HepG2 (cell line): Measurements from ENCODE around the gene PEPD. TPM values are rescaled to one million over a fixed set of nuclear protein-coding genes. Genes with fewer than 3 reads are reported as not detected.

Source experiments
- AHR ChIP-seq: IDR thresholded peaks from 2 replicates; pipeline ENCODE4 v1.6.1; 2018; ENCODE audit warnings: missing genetic modification reagents, missing compliant biosample characterization
- ARNTL ChIP-seq: sonication (generic); formaldehyde crosslinking; IDR thresholded peaks from 2 replicates; pipeline ENCODE4 v1.4.0; 2020; ENCODE audit warnings: mild to moderate bottlenecking, missing genetic modification reagents
- BORCS8-MEF2B ChIP-seq: sonication (generic); formaldehyde crosslinking; IDR thresholded peaks from 2 replicates; pipeline ENCODE4 v1.8.0; 2022; ENCODE audit warnings: mild to moderate bottlenecking, missing genetic modification reagents
- DR1 ChIP-seq: sonication (generic); formaldehyde crosslinking; IDR thresholded peaks from 2 replicates; pipeline ENCODE4 v1.8.0; 2021; ENCODE audit warnings: mild to moderate bottlenecking, missing genetic modification reagents, inconsistent platforms
- KLF12 ChIP-seq: sonication (generic); formaldehyde crosslinking; IDR thresholded peaks from 2 replicates; pipeline ENCODE4 v1.4.0; 2020; ENCODE audit warnings: missing genetic modification reagents, borderline replicate concordance
- POLR2A ChIP-seq, 2 experiments: IDR thresholded peaks; 2 replicates each; pipeline ENCODE4 v1.6.1; 2011; ENCODE audit warnings: low read depth in 2 of 2, low read length in 2 of 2, mild to moderate bottlenecking in 1 of 2, moderate library complexity in 1 of 2; ENCODE audit not compliant: insufficient read depth in 1 of 2
- SAFB2 ChIP-seq: sonication (generic); formaldehyde crosslinking; IDR thresholded peaks from 2 replicates; pipeline ENCODE4 v1.5.1; 2020; ENCODE audit warnings: missing genetic modification reagents, low read depth, mild to moderate bottlenecking, borderline replicate concordance
- SIN3A ChIP-seq: IDR thresholded peaks from 2 replicates; pipeline ENCODE4 v1.6.1; 2011; ENCODE audit warnings: low read depth, mild to moderate bottlenecking, control low read depth, low read length, borderline replicate concordance
- SRF ChIP-seq: IDR thresholded peaks from 2 replicates; pipeline ENCODE4 v1.6.1; 2011; ENCODE audit warnings: mild to moderate bottlenecking, low read depth, low read length, moderate library complexity
- ZNF430 ChIP-seq: sonication (generic); formaldehyde crosslinking; IDR thresholded peaks from 2 replicates; pipeline ENCODE4 v1.9.0; 2021; ENCODE audit warnings: mild to moderate bottlenecking, missing genetic modification reagents
- ZNF75D ChIP-seq: sonication (generic); formaldehyde crosslinking; IDR thresholded peaks from 2 replicates; pipeline ENCODE4 v1.8.1; 2023; ENCODE audit warnings: missing genetic modification reagents, mild to moderate bottlenecking, borderline replicate concordance
- ZSCAN30 ChIP-seq: sonication (generic); formaldehyde crosslinking; IDR thresholded peaks from 2 replicates; pipeline ENCODE4 v1.5.0; 2020; ENCODE audit warnings: mild to moderate bottlenecking, missing genetic modification reagents
- polyA plus RNA-seq, 8 experiments: library from polyadenylated mRNA; depleted of rRNA in 3 of 8; stranded (reverse) in 7 of 8; unstranded in 1 of 8; fragments of >200 nt; fragmentation: Illumina TruSeq in 4 of 8; extraction: Trizol in 4 of 8; gene quantifications; 2 replicates each; pipeline versions ENCODE4 v1.2.1 to v1.2.3, GENCODE V29; 2011 to 2016; ENCODE audit warnings: low read depth in 4 of 8, missing spikeins in 1 of 8, mixed read lengths in 1 of 8; ENCODE audit not compliant: insufficient read depth in 1 of 8
- total RNA-seq, 5 experiments: library from RNA; depleted of rRNA; stranded (reverse); fragments of >200 nt; fragmentation: Illumina TruSeq; extraction: Trizol; gene quantifications; 2 replicates each; pipeline ENCODE4 v1.2.3, GENCODE V29; 2016; ENCODE audit warnings: low read depth in 1 of 5
- TF ChIP-seq, protein P1 (sequence below): sonication (generic); formaldehyde crosslinking; IDR thresholded peaks from 2 replicates; pipeline ENCODE4 v1.4.0; 2020; ENCODE audit warnings: mild to moderate bottlenecking, missing genetic modification reagents
- TF ChIP-seq, protein P2 (sequence below): sonication (generic); formaldehyde crosslinking; IDR thresholded peaks from 2 replicates; pipeline ENCODE4 v1.4.0; 2020; ENCODE audit warnings: missing genetic modification reagents
- TF ChIP-seq, protein P3 (sequence below): sonication (generic); formaldehyde crosslinking; IDR thresholded peaks from 2 replicates; pipeline ENCODE4 v1.5.0; 2020; ENCODE audit warnings: mild to moderate bottlenecking, missing genetic modification reagents

The PEPD gene
- total and polyA plus RNA-seq, 2 of the 13 experiments (the other 11 are each of a cell fraction or from before 2014, with no cell fraction given), result 60.7 to 75.1 TPM

DNA sequence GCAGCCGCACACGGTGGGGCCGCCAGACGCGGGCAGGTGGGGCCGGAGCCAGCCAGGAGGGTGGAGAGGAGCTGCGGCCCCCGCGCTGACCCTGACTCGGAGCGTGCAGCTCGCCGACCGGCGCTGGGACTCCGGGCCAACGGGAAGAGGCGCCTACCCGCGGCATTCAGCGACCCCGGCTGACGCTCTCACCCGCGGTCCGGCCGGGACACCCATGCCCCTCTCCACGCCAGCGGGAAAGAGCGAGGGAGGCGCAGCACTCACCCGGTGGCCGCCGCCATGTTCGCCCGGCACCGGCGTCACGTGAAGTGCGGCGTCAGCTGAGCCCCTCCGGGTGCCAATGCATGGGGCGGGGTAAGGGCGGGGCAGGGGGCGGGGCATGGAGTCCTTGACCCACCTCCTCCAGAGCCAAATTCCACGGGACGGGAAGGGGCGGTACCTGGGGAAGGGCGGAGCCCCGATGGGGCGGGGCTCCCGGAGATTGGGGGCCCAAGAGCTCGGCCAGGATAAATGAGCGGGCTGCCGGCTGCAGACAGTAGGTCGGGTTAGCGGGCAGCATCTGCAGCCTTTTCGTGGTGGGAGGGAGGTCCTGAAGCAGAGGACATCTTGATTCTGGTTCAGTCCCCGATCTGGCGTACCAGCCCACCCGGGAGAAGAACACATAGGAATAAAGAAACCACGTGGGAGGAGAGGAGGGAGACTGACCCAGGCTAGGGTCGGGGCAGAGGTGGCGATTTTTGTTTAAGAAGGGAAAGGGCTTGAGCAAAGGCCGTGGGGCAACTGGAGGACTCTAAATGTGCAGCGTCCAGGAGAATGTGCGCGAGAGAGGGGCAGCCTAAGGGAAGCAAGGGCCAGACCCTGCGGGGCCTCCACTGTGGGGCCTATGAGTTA, at the start of gene PEPD (continued):
- no peak for TF ChIP-seq KLF12 (CRISPR knock-in tag)
- TF ChIP-seq ZNF430, result no peak
- no peak for TF ChIP-seq SRF
- peak; percentile 79; the same call in 1 of the 2 replicates for TF ChIP-seq SIN3A
- TF ChIP-seq ARNTL, result peak; percentile 82; the same call in 1 of the 2 replicates
- TF ChIP-seq, protein P1, sequence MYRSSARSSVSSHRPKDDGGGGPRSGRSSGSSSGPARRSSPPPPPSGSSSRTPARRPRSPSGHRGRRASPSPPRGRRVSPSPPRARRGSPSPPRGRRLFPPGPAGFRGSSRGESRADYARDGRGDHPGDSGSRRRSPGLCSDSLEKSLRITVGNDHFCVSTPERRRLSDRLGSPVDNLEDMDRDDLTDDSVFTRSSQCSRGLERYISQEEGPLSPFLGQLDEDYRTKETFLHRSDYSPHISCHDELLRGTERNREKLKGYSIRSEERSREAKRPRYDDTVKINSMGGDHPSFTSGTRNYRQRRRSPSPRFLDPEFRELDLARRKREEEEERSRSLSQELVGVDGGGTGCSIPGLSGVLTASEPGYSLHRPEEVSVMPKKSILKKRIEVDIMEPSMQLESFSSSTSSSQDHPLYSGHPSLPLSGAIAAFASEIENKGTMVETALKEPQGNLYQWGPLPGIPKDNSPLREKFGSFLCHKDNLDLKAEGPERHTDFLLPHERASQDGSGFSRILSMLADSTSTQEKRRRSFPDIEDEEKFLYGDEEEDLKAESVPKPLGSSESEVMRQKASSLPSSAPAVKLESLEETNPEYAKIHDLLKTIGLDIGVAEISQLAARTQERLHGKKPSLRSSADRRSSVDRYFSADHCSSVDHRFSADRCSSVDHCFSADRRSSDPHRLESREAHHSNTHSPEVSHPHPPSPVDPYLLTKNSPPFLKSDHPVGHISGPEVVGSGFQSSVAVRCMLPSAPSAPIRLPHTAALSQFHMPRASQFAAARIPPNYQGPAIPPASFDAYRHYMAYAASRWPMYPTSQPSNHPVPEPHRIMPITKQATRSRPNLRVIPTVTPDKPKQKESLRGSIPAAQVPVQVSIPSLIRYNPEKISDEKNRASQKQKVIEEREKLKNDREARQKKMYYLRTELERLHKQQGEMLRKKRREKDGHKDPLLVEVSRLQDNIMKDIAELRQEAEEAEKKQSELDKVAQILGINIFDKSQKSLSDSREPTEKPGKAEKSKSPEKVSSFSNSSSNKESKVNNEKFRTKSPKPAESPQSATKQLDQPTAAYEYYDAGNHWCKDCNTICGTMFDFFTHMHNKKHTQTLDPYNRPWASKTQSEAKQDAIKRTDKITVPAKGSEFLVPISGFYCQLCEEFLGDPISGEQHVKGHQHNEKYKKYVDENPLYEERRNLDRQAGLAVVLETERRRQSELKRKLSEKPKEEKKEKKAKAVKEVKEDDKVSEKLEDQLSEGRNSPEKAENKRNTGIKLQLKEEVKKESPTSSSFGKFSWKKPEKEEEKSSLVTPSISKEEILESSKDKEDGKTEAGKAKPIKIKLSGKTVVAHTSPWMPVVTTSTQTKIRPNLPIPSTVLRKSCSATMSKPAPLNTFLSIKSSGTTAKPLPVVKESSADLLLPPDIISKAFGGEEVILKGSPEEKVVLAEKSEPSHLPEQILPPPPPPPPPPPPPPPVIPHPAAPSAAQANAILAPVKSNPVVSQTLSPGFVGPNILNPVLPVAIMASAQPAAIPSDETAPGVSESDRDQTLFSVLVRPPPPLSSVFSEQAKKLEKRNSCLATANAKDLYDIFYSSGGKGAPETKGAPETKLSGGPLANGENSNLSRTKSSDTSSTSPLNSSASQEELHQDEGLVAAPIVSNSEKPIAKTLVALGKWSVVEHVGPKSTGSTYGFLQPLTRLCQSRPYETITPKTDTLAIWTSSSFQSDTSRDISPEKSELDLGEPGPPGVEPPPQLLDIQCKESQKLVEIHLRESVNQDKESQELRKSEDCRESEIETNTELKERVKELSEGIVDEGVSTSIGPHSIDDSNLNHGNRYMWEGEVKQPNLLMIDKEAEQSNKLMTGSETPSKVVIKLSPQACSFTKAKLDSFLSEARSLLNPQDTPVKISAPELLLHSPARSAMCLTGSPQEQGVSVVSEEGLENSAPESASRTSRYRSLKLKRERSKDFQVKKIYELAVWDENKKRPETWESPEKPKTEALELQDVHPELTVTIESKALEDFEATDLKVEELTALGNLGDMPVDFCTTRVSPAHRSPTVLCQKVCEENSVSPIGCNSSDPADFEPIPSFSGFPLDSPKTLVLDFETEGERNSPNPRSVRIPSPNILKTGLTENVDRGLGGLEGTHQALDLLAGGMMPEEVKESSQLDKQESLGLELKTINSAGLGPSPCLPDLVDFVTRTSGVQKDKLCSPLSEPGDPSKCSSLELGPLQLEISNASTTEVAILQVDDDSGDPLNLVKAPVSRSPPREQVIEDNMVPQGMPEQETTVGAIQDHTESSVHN (CRISPR knock-in tag), result no peak
- peak; percentile 76 to 87 for TF ChIP-seq POLR2A (IDR thresholded peaks at IDR 0.05; ENCODE audit: insufficient read depth in 1 of 2, low read depth in 2 of 2, low read length in 2 of 2)
- peak; percentile 41; the same call in 1 of the 2 replicates for TF ChIP-seq AHR (CRISPR knock-in tag)
- TF ChIP-seq ZSCAN30 (CRISPR knock-in tag), result no peak
- no peak; the same call in 1 of the 2 replicates for TF ChIP-seq BORCS8-MEF2B
- TF ChIP-seq DR1, result peak; percentile 77
- TF ChIP-seq, protein P2, sequence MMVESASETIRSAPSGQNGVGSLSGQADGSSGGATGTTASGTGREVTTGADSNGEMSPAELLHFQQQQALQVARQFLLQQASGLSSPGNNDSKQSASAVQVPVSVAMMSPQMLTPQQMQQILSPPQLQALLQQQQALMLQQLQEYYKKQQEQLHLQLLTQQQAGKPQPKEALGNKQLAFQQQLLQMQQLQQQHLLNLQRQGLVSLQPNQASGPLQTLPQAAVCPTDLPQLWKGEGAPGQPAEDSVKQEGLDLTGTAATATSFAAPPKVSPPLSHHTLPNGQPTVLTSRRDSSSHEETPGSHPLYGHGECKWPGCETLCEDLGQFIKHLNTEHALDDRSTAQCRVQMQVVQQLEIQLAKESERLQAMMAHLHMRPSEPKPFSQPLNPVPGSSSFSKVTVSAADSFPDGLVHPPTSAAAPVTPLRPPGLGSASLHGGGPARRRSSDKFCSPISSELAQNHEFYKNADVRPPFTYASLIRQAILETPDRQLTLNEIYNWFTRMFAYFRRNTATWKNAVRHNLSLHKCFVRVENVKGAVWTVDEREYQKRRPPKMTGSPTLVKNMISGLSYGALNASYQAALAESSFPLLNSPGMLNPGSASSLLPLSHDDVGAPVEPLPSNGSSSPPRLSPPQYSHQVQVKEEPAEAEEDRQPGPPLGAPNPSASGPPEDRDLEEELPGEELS (CRISPR knock-in tag), result no peak
- no peak for TF ChIP-seq ZNF75D (CRISPR knock-in tag)
- TF ChIP-seq SAFB2 (CRISPR knock-in tag), result peak; percentile 64; the same call in 1 of the 2 replicates
- TF ChIP-seq, protein P3, sequence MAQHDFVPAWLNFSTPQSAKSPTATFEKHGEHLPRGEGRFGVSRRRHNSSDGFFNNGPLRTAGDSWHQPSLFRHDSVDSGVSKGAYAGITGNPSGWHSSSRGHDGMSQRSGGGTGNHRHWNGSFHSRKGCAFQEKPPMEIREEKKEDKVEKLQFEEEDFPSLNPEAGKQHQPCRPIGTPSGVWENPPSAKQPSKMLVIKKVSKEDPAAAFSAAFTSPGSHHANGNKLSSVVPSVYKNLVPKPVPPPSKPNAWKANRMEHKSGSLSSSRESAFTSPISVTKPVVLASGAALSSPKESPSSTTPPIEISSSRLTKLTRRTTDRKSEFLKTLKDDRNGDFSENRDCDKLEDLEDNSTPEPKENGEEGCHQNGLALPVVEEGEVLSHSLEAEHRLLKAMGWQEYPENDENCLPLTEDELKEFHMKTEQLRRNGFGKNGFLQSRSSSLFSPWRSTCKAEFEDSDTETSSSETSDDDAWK (CRISPR knock-in tag), result no peak
